Fibroblast of lung (primary cell): ENCODE data around the gene PEX11A. TPM values are rescaled to one million over a fixed set of nuclear protein-coding genes. Genes with fewer than 3 reads are reported as not detected.

Experiments used
- DNase-seq, 2 donors: peaks; one replicate each; pipeline versions ENCODE4 v3.0.0 to v3.0.0-alpha.2; 2010; ENCODE audit warnings: low read depth in 2 of 2
- H2AFZ ChIP-seq: 2 replicates; pipeline ENCODE4 v1.5.1; 2012; ENCODE audit warnings: low read length, control low read depth, inconsistent platforms
- H3K27ac ChIP-seq: 2 replicates; pipeline ENCODE4 v1.5.1; 2011; ENCODE audit warnings: low read length, control low read depth; ENCODE audit not compliant: insufficient read depth
- H3K27me3 ChIP-seq: 2 replicates; pipeline ENCODE4 v1.5.1; 2011; ENCODE audit warnings: mild to moderate bottlenecking, low read length; ENCODE audit not compliant: control insufficient read depth, insufficient read depth
- H3K36me3 ChIP-seq: 2 replicates; pipeline ENCODE4 v1.5.1; 2011; ENCODE audit warnings: low read length; ENCODE audit not compliant: control insufficient read depth, insufficient read depth
- H3K4me1 ChIP-seq: 2 replicates; pipeline ENCODE4 v1.5.1; 2011; ENCODE audit warnings: low read length; ENCODE audit not compliant: control insufficient read depth, insufficient read depth; ENCODE audit errors: extremely low read depth
- H3K4me2 ChIP-seq: 2 replicates; pipeline ENCODE4 v1.5.1; 2011; ENCODE audit warnings: low read length, control low read depth; ENCODE audit not compliant: insufficient read depth; ENCODE audit errors: extremely low read depth
- H3K4me3 ChIP-seq, 4 experiments: fragments of 200-600 bp in 1 of 4; sonication (generic) in 1 of 4; replicated peaks in 1 of 4; 2 replicates each; pipeline ENCODE4 v1.5.1; 2011 to 2016; ENCODE audit warnings: low read length in 4 of 4, low read depth in 3 of 4, mild to moderate bottlenecking in 3 of 4, control low read depth in 2 of 4, inconsistent platforms in 1 of 4, mixed read lengths in 1 of 4; ENCODE audit not compliant: insufficient read depth in 1 of 4; ENCODE audit errors: control extremely low read depth in 1 of 4
- H3K79me2 ChIP-seq: 2 replicates; pipeline ENCODE4 v1.5.1; 2012; ENCODE audit warnings: mild to moderate bottlenecking, low read length, inconsistent platforms; ENCODE audit not compliant: control insufficient read depth, insufficient read depth
- H3K9ac ChIP-seq: 2 replicates; pipeline ENCODE4 v1.5.1; 2011; ENCODE audit warnings: mild to moderate bottlenecking, low read length, control low read depth; ENCODE audit not compliant: insufficient read depth
- H3K9me3 ChIP-seq: 2 replicates; pipeline ENCODE4 v1.5.1; 2012; ENCODE audit warnings: low read depth, low read length; ENCODE audit not compliant: control insufficient read depth, insufficient read depth
- H4K20me1 ChIP-seq: 2 replicates; pipeline ENCODE4 v1.5.1; 2011; ENCODE audit warnings: low read length; ENCODE audit not compliant: control insufficient read depth, insufficient read depth; ENCODE audit errors: extremely low read depth
- CTCF ChIP-seq, 2 donors: IDR thresholded peaks in 1 of 2; conservative IDR thresholded peaks in 1 of 2; 1 replicate in 1 of 2; 2 replicates in 1 of 2; pipeline ENCODE4 v1.5.1; 2011 to 2012; ENCODE audit warnings: low read length in 2 of 2, control low read depth in 1 of 2, inconsistent platforms in 1 of 2, low read depth in 1 of 2, mild to moderate bottlenecking in 1 of 2
- EZH2 ChIP-seq: IDR thresholded peaks from 2 replicates; pipeline ENCODE4 v1.5.1; 2012; ENCODE audit warnings: low read length, control low read depth, mild to moderate bottlenecking; ENCODE audit errors: missing control alignments
- polyA plus RNA-seq, 2 donors: library from polyadenylated mRNA; depleted of rRNA in 1 of 2; stranded (reverse) in 1 of 2; unstranded in 1 of 2; fragments of >200 nt; gene quantifications; 2 replicates each; pipeline ENCODE4 v1.2.1, GENCODE V29; 2011 to 2012; ENCODE audit warnings: missing spikeins in 1 of 2
- total RNA-seq: library from RNA; depleted of rRNA; stranded (reverse); fragments of >200 nt; gene quantifications from 2 replicates; pipeline ENCODE4 v1.2.1, GENCODE V29; 2014

The PEX11A gene
- total and polyA plus RNA-seq, 2 donors (not counting 1 experiment from before 2014, with no cell fraction given): 6.6 to 11.7 TPM

GRCh38 chr15:89662893-89663626 is 27.5 kb downstream of the PEX11A start:
- peaks cover 11% of the 10 kb centered on the region for H3K4me1 ChIP-seq
- H4K20me1 ChIP-seq: no peaks in the 10 kb centered on the region
- no peaks in the 10 kb centered on the region for H3K9me3 ChIP-seq
- H2AFZ ChIP-seq: peak overlapping the region; percentile 79
- peak overlapping the region in 3 of 4 experiments; percentile 35 to 42 (median 41) for H3K4me3 ChIP-seq
- peak overlapping the region; percentile 58 for H3K9ac ChIP-seq
- no peaks in the 10 kb centered on the region for H3K27me3 ChIP-seq
- DNase-seq: peak; percentile 93 to 94
- peak overlapping the region; percentile 61 for H3K4me2 ChIP-seq
- no peaks in the 10 kb centered on the region for H3K79me2 ChIP-seq
- peak in 1 of 2 donors; percentile 6 for TF ChIP-seq CTCF (conservative IDR thresholded peaks at IDR 0.05 in 1 of 2, IDR thresholded peaks at IDR 0.05 in 1 of 2; ENCODE audit: low read depth in 1 of 2, low read length in 2 of 2)
- no peak for TF ChIP-seq EZH2
- peak overlapping the region; percentile 88 for H3K27ac ChIP-seq
- H3K36me3 ChIP-seq: no peaks in the 10 kb centered on the region

GRCh38 chr15:89660556-89660955 is 30.0 kb downstream of the PEX11A start:
- no peak overlapping the region for H3K27ac ChIP-seq
- TF ChIP-seq CTCF (conservative IDR thresholded peaks at IDR 0.05 in 1 of 2, IDR thresholded peaks at IDR 0.05 in 1 of 2; ENCODE audit: low read depth in 1 of 2, low read length in 2 of 2) (no peak), EZH2 (no peak)
- DNase-seq: no peak
- no peaks in the 10 kb centered on the region for H3K36me3 ChIP-seq
- H3K9me3 ChIP-seq: no peaks in the 10 kb centered on the region
- no peak overlapping the region for H3K4me2 ChIP-seq
- no peaks in the 10 kb centered on the region for H3K27me3 ChIP-seq
- no peaks in the 10 kb centered on the region for H4K20me1 ChIP-seq
- peaks cover 14% of the 10 kb centered on the region for H3K4me1 ChIP-seq
- H3K79me2 ChIP-seq: no peaks in the 10 kb centered on the region
- H3K4me3 ChIP-seq: no peak overlapping the region
- no peak overlapping the region for H2AFZ ChIP-seq
- no peak overlapping the region for H3K9ac ChIP-seq

- Histone ChIP-seq H3K4me3 (no peak overlapping the region), H3K4me1 (peaks cover 16% of the 10 kb centered on the region), H2AFZ (no peak overlapping the region), H3K79me2 (peaks cover 3% of the 10 kb centered on the region), H3K27me3 (no peaks in the 10 kb centered on the region), H3K9ac (no peak overlapping the region), H4K20me1 (no peaks in the 10 kb centered on the region), H3K36me3 (no peaks in the 10 kb centered on the region), H3K4me2 (no peak overlapping the region), H3K27ac (no peak overlapping the region), H3K9me3 (no peaks in the 10 kb centered on the region)
- TF ChIP-seq CTCF (conservative IDR thresholded peaks at IDR 0.05 in 1 of 2, IDR thresholded peaks at IDR 0.05 in 1 of 2; ENCODE audit: low read depth in 1 of 2, low read length in 2 of 2) (no peak), EZH2 (no peak)
- DNase-seq: no peak
These were observed 31.3 kb downstream of the PEX11A start for GRCh38 chr15:89659295-89659694.
